CD8-positive, alpha-beta memory T cell (primary cell): ENCODE data around the gene SRRM5. TPM values are rescaled to one million over a fixed set of nuclear protein-coding genes. Genes with fewer than 3 reads are reported as not detected.
"Not testable (repeated sequence)": the region's sequence is repeated elsewhere in the genome, so short reads cannot be mapped to it uniquely, and the experiment has no call there.

Experiments
- CTCF ChIA-PET: fragments of 350-600 bp; sonication (Branson Sonifier 250); formaldehyde crosslinking; loops from one replicate; lab custom pipeline; 2021; ENCODE audit warnings: antibody characterized with exemption; lab: Charles Lee
- POLR2A ChIA-PET: fragments of 350-600 bp; sonication (Branson Sonifier 250); formaldehyde crosslinking; loops from one replicate; lab custom pipeline; 2021; ENCODE audit warnings: antibody characterized with exemption; lab: Charles Lee
- DNase-seq, 5 donors: peaks; one replicate each; pipeline versions ENCODE4 v3.0.0 to v3.0.0-alpha.2; 2020 to 2022; ENCODE audit warnings: mixed read lengths in 1 of 5
- H3K27ac ChIP-seq: one replicate; pipeline ENCODE4 v1.7.0; 2013; ENCODE audit warnings: low read depth, mild to moderate bottlenecking, low read length, moderate library complexity
- H3K27me3 ChIP-seq: 2 replicates; pipeline ENCODE4 v1.7.0; 2013; ENCODE audit warnings: low read length, mild to moderate bottlenecking; ENCODE audit not compliant: insufficient read depth, poor library complexity, severe bottlenecking
- H3K36me3 ChIP-seq: 2 replicates; pipeline ENCODE4 v1.7.0; 2013; ENCODE audit warnings: mild to moderate bottlenecking, low read length, moderate library complexity; ENCODE audit not compliant: insufficient read depth
- H3K4me1 ChIP-seq: 2 replicates; pipeline ENCODE4 v1.7.0; 2013; ENCODE audit warnings: mild to moderate bottlenecking, low read length, moderate library complexity; ENCODE audit not compliant: insufficient read depth
- H3K4me3 ChIP-seq: 2 replicates; pipeline ENCODE4 v1.7.0; 2013; ENCODE audit warnings: mild to moderate bottlenecking, low read length
- H3K9me3 ChIP-seq: 2 replicates; pipeline ENCODE4 v1.7.0; 2013; ENCODE audit warnings: mild to moderate bottlenecking, low read length
- H3K27ac Mint-ChIP-seq, 8 donors: one replicate each; pipeline ENCODE4 v1.8.0; 2020 to 2021; ENCODE audit warnings: mixed read lengths in 8 of 8, mild to moderate bottlenecking in 6 of 8, inconsistent platforms in 3 of 8, moderate library complexity in 3 of 8
- H3K27me3 Mint-ChIP-seq, 2 donors: one replicate each; pipeline ENCODE4 v1.8.0; 2020 to 2021; ENCODE audit warnings: mixed read lengths in 2 of 2, mild to moderate bottlenecking in 1 of 2, moderate library complexity in 1 of 2
- H3K36me3 Mint-ChIP-seq, 3 donors: one replicate each; pipeline ENCODE4 v1.8.0; 2020 to 2021; ENCODE audit warnings: mixed read lengths in 3 of 3, inconsistent platforms in 1 of 3, mild to moderate bottlenecking in 1 of 3
- H3K4me1 Mint-ChIP-seq, 3 donors: one replicate each; pipeline ENCODE4 v1.8.0; 2020 to 2021; ENCODE audit warnings: mixed read lengths in 3 of 3, inconsistent platforms in 1 of 3, mild to moderate bottlenecking in 1 of 3
- H3K4me3 Mint-ChIP-seq, 7 donors: one replicate each; pipeline ENCODE4 v1.8.0; 2020 to 2021; ENCODE audit warnings: mixed read lengths in 7 of 7, mild to moderate bottlenecking in 6 of 7, moderate library complexity in 4 of 7, inconsistent platforms in 2 of 7
- H3K9me3 Mint-ChIP-seq, 5 donors: one replicate each; pipeline ENCODE4 v1.8.0; 2020 to 2022; ENCODE audit warnings: mixed read lengths in 5 of 5, mild to moderate bottlenecking in 3 of 5, moderate library complexity in 2 of 5, inconsistent platforms in 1 of 5
- polyA plus RNA-seq: library from polyadenylated mRNA; unstranded; fragments of 300-500 nt; fragmentation: Illumina TruSeq; gene quantifications from one replicate; pipeline ENCODE4 v1.2.3, GENCODE V29; 2021
- total RNA-seq, 2 experiments: library from RNA; stranded (reverse); gene quantifications; one replicate each; pipeline ENCODE4 v1.2.3, GENCODE V29; 2021

SRRM5 gene
- total and polyA plus RNA-seq, 3 experiments from 2014 or later = 0.24 to 0.58 (median 0.26) TPM

- Histone ChIP-seq H3K36me3 (no peaks in the 10 kb centered on the region), H3K4me3 (no peak overlapping the region), H3K27me3 (peaks cover 15% of the 10 kb centered on the region), H3K9me3 (no peaks in the 10 kb centered on the region), H3K4me1 (peaks cover 6% of the 10 kb centered on the region), H3K27ac (no peak overlapping the region)
- H3K36me3 Mint-ChIP-seq = no peaks in the 10 kb centered on the region
- peaks cover 4 to 10% (median 6%) of the 10 kb centered on the region in 3 donors for H3K4me1 Mint-ChIP-seq
- no peak overlapping the region for H3K27ac Mint-ChIP-seq
- ChIA-PET CTCF (interaction anchor here (1.2 kb wide), 1 partner anchor 80 kb away, joined by 3 read pairs; no protein-coding TSS in a partner anchor), POLR2A (no interaction called here)
- peaks cover 19 to 52% of the 10 kb centered on the region in 2 donors for H3K27me3 Mint-ChIP-seq
- peak overlapping the region in 2 of 7 donors; percentile 49 to 67 for H3K4me3 Mint-ChIP-seq
- H3K9me3 Mint-ChIP-seq = no peaks in the 10 kb centered on the region
- DNase-seq = no peak
These were observed 23.1 kb downstream of the SRRM5 start for GRCh38 chr19:43634872-43635560.

- Mint-ChIP-seq H3K4me1 (peaks cover 5 to 14% (median 6%) of the 10 kb centered on the region in 3 donors), H3K4me3 (peak overlapping the region in 1 of 7 donors; percentile 49), H3K27me3 (peaks cover 19 to 56% of the 10 kb centered on the region in 2 donors), H3K27ac (peak overlapping the region in 1 of 8 donors; percentile 75)
- H3K9me3 ChIP-seq, DNase-seq, H3K36me3 Mint-ChIP-seq, H3K36me3 ChIP-seq, POLR2A ChIA-PET, CTCF ChIA-PET, H3K9me3 Mint-ChIP-seq, H3K27ac ChIP-seq, H3K4me3 ChIP-seq: not testable (repeated sequence)
- H3K4me1 ChIP-seq = peaks cover 11% of the 10 kb centered on the region
- H3K27me3 ChIP-seq = peaks cover 15% of the 10 kb centered on the region
These were observed 23.7 kb downstream of the SRRM5 start for GRCh38 chr19:43635561-43635940.

- no peak overlapping the region for H3K4me3 Mint-ChIP-seq
- peaks cover 6 to 17% (median 8%) of the 10 kb centered on the region in 3 donors for H3K4me1 Mint-ChIP-seq
- no peaks in the 10 kb centered on the region for H3K36me3 Mint-ChIP-seq
- Histone ChIP-seq H3K9me3 (no peaks in the 10 kb centered on the region), H3K27me3 (peaks cover 15% of the 10 kb centered on the region), H3K4me3 (no peak overlapping the region), H3K4me1 (peaks cover 12% of the 10 kb centered on the region), H3K27ac (no peak overlapping the region), H3K36me3 (no peaks in the 10 kb centered on the region)
- ChIA-PET CTCF (no interaction called here), POLR2A (no interaction called here)
- no peaks in the 10 kb centered on the region for H3K9me3 Mint-ChIP-seq
- H3K27me3 Mint-ChIP-seq = peaks cover 22 to 61% of the 10 kb centered on the region in 2 donors
- H3K27ac Mint-ChIP-seq = peak overlapping the region in 1 of 8 donors; percentile 33
- no peak for DNase-seq
These were observed 24.3 kb downstream of the SRRM5 start for GRCh38 chr19:43636121-43636683.

GRCh38 chr19:43638214-43638994 is 26.5 kb downstream of the SRRM5 start:
- ChIA-PET CTCF (no interaction called here), POLR2A (no interaction called here)
- Mint-ChIP-seq H3K9me3 (no peaks in the 10 kb centered on the region), H3K27ac (peak overlapping the region in 2 of 8 donors; percentile 6 to 88), H3K36me3 (no peaks in the 10 kb centered on the region), H3K4me3 (peak overlapping the region; percentile 75 to 88 (median 82)), H3K4me1 (peaks cover 6 to 21% (median 9%) of the 10 kb centered on the region in 3 donors), H3K27me3 (peaks cover 23 to 54% of the 10 kb centered on the region in 2 donors)
- Histone ChIP-seq H3K9me3 (no peaks in the 10 kb centered on the region), H3K27me3 (peaks cover 15% of the 10 kb centered on the region), H3K27ac (no peak overlapping the region), H3K4me1 (peaks cover 12% of the 10 kb centered on the region), H3K36me3 (no peaks in the 10 kb centered on the region), H3K4me3 (no peak overlapping the region)
- DNase-seq = no peak

- Histone ChIP-seq H3K4me3 (no peak overlapping the region), H3K27me3 (peaks cover 15% of the 10 kb centered on the region), H3K4me1 (peaks cover 12% of the 10 kb centered on the region), H3K27ac (no peak overlapping the region), H3K9me3 (no peaks in the 10 kb centered on the region), H3K36me3 (no peaks in the 10 kb centered on the region)
- no peak for DNase-seq
- Mint-ChIP-seq H3K4me1 (peaks cover 6 to 21% (median 9%) of the 10 kb centered on the region in 3 donors), H3K9me3 (no peaks in the 10 kb centered on the region), H3K27me3 (peaks cover 22 to 50% of the 10 kb centered on the region in 2 donors), H3K4me3 (peak overlapping the region; percentile 75 to 88 (median 82)), H3K27ac (peak overlapping the region in 5 of 8 donors; percentile 20 to 97 (median 85)), H3K36me3 (no peaks in the 10 kb centered on the region)
- ChIA-PET CTCF (no interaction called here), POLR2A (no interaction called here)
These were observed 27.2 kb downstream of the SRRM5 start for GRCh38 chr19:43638995-43639518.

GRCh38 chr19:43639519-43640423 is 27.9 kb downstream of the SRRM5 start, which contains the start of gene CADM4:
Gene CADM4, minus strand, starts transcription at chr19:43639850. Its CDS starts 60 bp downstream, at chr19:43639790.
- H3K27ac ChIP-seq = no peak within 1 kb of the TSS
- no peaks in the 10 kb centered on the region for H3K36me3 ChIP-seq
- peaks cover 12% of the 10 kb centered on the region for H3K4me1 ChIP-seq
- H3K4me1 Mint-ChIP-seq = peaks cover 6 to 21% (median 9%) of the 10 kb centered on the region in 3 donors
- H3K9me3 Mint-ChIP-seq = no peaks in the 10 kb centered on the region
- peaks cover 15% of the 10 kb centered on the region for H3K27me3 ChIP-seq
- ChIA-PET CTCF (no interaction called here), POLR2A (no interaction called here)
- peak; percentile 31 to 70 (median 48) for DNase-seq
- peak within 1 kb of the TSS; percentile 75 to 88 (median 83) for H3K4me3 Mint-ChIP-seq
- peak within 1 kb of the TSS; percentile 63 for H3K4me3 ChIP-seq
- no peaks in the 10 kb centered on the region for H3K9me3 ChIP-seq
- H3K27ac Mint-ChIP-seq = peak within 1 kb of the TSS in 5 of 8 donors; percentile 39 to 97 (median 85)
- peaks cover 22 to 50% of the 10 kb centered on the region in 2 donors for H3K27me3 Mint-ChIP-seq
- no peaks in the 10 kb centered on the region for H3K36me3 Mint-ChIP-seq

- ChIA-PET POLR2A (no interaction called here), CTCF (no interaction called here)
- Histone ChIP-seq H3K27me3 (peaks cover 15% of the 10 kb centered on the region), H3K4me3 (peak overlapping the region; percentile 63), H3K27ac (no peak overlapping the region), H3K36me3 (no peaks in the 10 kb centered on the region), H3K9me3 (no peaks in the 10 kb centered on the region), H3K4me1 (peaks cover 12% of the 10 kb centered on the region)
- Mint-ChIP-seq H3K27me3 (peaks cover 20 to 46% of the 10 kb centered on the region in 2 donors), H3K36me3 (no peaks in the 10 kb centered on the region), H3K4me1 (peaks cover 6 to 21% (median 9%) of the 10 kb centered on the region in 3 donors), H3K27ac (peak overlapping the region in 3 of 8 donors; percentile 38 to 56 (median 39)), H3K4me3 (peak overlapping the region; percentile 42 to 87 (median 79)), H3K9me3 (no peaks in the 10 kb centered on the region)
- DNase-seq = no peak
These were observed 28.5 kb downstream of the SRRM5 start for GRCh38 chr19:43640424-43640757.
